Activated T-helper 1 cell treated with anti-CD3 and anti-CD28 coated beads, Interleukin-2, amount 50 U/mL, for 16 hours (primary cell): ENCODE measurements around the gene FUCA2.
A peak's percentile ranks its signal among the peaks of the same experiment; 100 is the strongest.
"Not testable (repeated sequence)": the region's sequence is repeated elsewhere in the genome, so short reads cannot be mapped to it uniquely, and the experiment has no call there.

ENCODE experiments used
- DNase-seq, 2 donors: peaks; one replicate each; pipeline ENCODE4 v3.0.0-alpha.2; 2020; ENCODE audit warnings: low read depth in 1 of 2, low spot score in 1 of 2

The FUCA2 gene

DNA sequence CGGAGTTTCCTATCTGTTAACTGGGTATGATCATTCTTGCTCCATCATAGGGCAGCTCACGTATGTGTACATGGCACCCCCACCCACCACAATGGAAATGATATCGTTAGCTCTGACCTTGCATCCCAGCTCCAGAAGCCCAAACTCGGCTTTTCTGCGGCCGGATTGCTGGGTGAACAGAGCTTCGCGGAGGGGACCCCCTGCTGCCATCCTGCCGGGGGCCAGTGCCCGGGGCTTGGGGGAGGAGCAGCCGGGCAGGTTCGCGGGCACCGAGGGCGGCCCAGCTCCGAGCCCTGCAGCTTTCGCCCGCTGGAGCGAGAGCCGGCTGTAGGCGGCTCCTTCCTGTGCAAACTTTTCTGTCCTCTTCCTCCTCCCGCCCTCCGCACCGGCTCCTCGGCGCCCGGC, 24.9 kb upstream of the FUCA2 start:
- peak; percentile 18 to 30 for DNase-seq

- no peak for DNase-seq
These were observed 23.7 kb upstream of the FUCA2 start for GRCh38 chr6:143535189-143535614.

- no peak for DNase-seq
These were observed 20.4 kb upstream of the FUCA2 start for GRCh38 chr6:143531720-143532499.

DNA sequence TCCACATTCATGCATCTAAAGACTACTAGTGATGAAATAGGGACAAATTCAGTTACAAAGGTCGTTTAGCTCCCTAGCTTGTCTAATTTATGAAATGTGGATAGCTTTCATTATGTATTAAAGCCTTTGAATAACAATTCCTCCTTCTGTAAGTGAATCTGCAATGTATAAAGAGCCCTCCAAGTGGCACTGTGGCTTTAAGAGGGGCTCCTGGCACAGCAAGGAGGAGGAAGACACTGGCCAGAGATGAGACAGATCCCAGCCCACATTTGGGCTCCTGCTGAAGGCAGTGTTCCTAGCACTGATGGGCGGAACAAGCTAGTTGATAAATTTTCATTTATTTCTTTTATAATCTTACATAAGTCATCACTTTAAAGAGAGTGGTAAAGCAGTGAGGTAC, 17.6 kb upstream of the FUCA2 start:
- no peak for DNase-seq

DNA sequence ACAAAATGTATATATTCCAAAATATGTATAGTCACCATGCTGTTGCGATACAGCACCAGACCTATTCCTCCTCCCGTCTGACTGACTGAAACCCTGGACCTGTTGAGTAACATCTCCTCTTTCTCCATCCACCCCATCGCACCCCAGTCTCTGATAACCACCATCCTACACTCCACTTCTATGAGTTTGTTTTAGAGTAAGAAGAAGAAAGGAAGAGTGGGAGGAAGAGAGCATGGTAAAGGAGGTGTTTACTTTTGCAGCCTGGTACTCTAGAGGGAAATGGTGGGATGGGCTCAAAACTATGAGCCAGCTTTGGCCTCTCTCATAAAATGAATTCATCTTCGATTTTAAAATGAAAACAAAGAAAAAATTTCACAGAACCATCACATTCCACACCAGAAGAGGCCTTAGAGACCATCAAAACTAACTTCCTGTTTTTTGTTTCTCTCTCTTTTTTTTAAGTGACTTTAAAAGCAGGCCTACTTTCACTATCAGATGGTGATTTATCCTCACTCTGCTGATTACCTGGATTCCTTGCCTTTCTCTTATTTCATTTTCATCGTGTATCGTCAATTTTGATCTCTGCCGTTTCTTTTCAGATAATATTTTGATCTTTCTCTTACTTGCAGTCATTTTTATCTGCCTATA, 16.8 kb upstream of the FUCA2 start:
- no peak for DNase-seq

DNA sequence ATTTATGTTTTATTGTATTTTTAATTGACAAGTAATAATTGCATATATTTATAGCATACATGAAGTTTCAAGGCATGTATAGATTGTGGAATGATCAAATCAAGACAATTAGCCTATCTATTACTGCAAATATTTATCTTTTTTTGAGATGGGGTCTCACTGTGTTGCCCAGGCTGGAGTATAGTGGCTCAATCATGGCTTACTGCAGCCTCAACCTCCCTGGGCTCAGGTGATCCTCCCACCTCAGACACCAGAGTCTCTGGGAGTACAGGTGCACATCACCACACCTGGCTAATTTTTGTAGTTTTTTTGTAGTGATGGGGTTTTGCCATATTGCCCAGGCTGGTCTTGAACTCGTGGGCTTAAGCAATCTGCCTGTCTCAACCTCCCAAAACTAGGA, 16.2 kb upstream of the FUCA2 start:
- DNase-seq: no peak

GRCh38 chr6:143525356-143525755, 13.8 kb upstream of the FUCA2 start:
- no peak for DNase-seq

- DNase-seq: no peak
These were observed 10.6 kb upstream of the FUCA2 start for GRCh38 chr6:143522039-143522600.

GRCh38 chr6:143517447-143517773, 5.9 kb upstream of the FUCA2 start:
- DNase-seq: no peak

DNA sequence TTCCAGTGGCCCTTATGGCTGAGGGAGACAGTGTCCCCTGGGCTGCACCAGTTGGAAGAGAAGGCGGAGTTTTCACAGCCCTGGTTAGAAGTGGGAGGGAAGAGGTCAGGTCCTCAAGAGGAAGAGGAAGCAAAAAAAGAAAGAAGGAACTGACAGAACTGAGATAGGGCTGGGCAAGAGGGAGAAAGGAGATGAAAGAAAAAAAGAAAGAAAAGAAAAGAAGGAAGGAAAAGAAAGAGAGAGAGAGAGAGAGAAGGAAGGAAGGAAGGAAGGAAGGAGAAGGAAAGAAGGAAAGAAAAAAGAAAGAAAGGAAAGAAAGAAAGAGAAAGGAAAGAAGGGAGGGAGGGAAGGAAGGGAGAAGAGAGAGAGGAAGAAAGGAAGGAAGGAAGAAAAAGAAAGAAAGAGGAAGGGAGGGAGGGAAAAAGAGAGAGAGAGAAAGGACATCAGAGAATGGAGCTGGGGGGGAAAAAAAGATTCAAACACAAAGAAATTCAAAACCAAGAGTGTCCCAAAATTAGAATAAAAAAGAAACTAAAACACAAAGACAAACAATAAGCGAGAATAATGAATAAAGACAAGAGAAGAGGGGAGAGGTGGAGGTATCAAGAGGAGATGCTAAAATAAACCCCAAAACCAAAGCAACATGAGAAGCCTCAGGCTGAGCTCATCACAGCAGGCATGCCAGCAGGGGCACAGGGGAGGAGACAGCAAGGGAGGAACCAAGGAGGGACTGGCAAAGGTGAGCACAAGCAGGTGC, 5.3 kb upstream of the FUCA2 start:
- DNase-seq: no peak

DNA sequence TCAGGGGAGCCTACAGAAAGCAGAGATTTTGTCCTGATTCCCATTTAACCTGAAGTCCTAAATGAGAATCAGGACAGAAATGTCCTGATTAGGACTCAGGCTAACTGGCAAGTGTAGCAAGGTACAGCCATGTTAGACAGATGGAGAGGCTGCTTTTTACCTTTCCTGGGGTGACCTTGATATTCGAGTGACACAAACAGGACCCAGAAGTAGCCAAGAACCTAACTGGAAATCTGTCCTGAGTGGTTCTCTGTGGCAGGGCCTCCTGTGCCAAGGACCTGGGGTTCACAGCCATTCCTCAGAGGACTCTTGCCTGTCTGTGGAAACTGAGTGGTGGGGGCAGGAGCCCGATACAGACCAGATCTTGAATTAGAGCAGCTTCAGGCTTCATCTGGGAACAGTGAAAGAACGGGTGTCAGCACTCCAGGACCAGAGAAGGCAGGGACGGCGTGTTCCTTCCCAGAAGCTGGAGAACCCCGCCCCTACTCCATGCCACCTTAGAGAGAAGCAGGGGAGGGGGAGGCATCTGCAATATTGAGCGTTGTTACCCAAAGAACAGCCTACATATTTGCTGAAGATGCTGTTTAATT, 4.3 kb upstream of the FUCA2 start:
- no peak for DNase-seq

- no peak for DNase-seq
These were observed 3.7 kb upstream of the FUCA2 start for GRCh38 chr6:143515061-143515760.

GRCh38 chr6:143513410-143513809, 1.9 kb upstream of the FUCA2 start:
- DNase-seq: peak; percentile 14 to 20

GRCh38 chr6:143510326-143510725, 1.2 kb downstream of the FUCA2 start:
- not testable (repeated sequence) for DNase-seq

DNA sequence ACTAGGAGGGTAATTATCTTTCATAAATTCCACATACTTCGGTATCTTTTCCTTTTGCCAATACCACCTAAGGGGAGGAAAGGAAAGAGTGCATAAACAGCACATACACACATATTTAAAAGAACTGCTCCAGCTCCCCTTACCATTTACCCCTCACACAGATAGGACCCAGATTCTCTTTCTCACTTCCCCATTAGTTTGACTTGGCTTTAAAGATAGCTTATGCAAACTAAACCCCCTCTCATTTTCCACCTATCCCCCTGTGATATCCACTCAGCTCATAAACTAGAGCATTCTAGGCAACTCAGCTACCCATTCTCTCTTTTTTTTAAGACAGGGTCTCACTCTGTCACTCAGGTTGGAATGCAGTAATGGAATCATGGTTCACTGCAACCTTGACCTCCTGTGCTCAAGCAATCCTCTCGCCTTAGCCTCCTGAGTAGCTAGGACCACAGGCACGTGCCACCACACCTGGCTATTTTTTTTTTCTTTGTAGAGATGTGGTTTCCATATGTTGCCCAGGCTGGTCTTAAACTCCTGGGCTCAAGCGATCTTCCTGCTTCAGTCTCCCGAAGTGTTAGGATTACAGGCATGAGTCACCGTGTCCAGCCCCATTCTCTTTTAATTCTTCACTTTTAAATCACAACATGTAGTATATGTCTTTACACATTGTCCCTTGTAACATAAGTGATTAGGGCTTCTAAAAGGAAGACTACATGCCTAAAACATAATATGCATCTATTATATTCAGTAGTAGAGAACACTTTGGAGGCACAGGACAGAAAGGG, 4.0 kb downstream of the FUCA2 start:
- no peak for DNase-seq

- no peak for DNase-seq
These were observed 4.9 kb downstream of the FUCA2 start for GRCh38 chr6:143506620-143507019.

DNA sequence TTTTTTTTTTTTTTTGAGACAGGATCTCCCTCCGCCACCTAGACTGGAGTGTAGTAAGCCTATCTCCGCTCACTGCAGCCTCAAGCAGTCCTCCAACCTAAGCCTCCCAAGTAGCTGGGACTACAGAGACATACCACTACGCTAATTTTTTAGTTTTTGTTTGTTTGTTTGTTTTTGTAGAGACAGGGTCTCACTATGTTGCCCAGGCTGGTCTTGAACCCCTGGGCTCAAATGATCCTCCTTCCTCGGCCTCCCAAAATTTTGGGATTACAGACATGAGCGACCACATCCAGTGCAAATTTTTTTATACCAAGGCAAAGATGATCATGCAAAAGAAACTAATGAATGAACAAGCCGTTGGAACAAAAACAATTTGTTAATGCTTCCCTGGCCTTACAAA, 5.3 kb downstream of the FUCA2 start:
- DNase-seq: no peak

DNA sequence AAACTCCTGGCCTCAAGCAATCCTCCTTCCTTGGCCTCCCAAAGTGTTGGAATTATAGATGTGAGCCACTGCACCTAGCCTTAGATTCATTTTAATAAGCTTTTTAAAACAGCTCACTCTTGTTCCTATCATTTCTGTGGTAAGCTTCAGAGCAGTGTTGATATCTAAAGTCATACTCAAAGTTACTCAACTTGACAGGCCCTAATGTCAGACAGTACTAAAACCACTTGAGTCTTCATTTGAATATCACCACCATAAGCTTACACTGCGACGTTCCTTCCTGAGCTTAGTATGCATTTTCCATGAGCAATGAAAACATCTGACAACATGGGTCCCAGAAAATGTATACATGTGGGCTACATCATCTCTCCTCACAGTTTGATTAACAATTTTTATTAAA, 6.0 kb downstream of the FUCA2 start:
- no peak for DNase-seq

- no peak for DNase-seq
These were observed 6.4 kb downstream of the FUCA2 start for GRCh38 chr6:143505111-143505510.

DNA sequence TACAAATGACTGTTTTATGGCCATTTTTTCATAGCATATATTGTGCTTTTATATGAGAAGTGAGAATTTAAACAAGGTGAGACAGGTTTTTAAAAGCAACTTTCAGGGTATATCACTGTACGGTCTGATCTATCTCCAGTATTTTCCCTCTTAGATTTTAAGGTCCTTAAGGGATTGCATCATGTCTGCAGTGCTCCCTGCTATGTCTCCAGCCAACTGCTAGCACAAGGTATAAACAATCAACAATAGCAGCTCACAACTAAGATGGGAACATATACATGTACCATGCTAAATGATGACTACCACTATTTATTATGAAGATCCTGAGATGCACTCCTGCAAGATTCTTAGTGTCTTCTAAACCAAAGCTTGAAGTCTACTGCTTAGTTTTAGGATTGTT, 7.2 kb downstream of the FUCA2 start:
- no peak for DNase-seq
